H1 (cell line): ENCODE measurements around the gene VOPP1. TPM values are rescaled to one million over a fixed set of nuclear protein-coding genes. Genes with fewer than 3 reads are reported as not detected.

Experiments used
- CTCF ChIA-PET: fragments of 300-600 bp; sonication (Branson Sonifier 250); formaldehyde crosslinking; loops from one replicate; lab custom pipeline; 2021; ENCODE audit not compliant: partially characterized antibody; lab: Charles Lee
- POLR2A ChIA-PET: fragments of 300-600 bp; sonication (Branson Sonifier 250); formaldehyde crosslinking; loops from one replicate; lab custom pipeline; 2021; ENCODE audit warnings: inconsistent platforms; ENCODE audit not compliant: partially characterized antibody; lab: Charles Lee
- DNase-seq, 2 experiments: peaks; one replicate each; pipeline versions ENCODE4 v3.0.0 to v3.0.0-alpha.2; 2010 to 2022; ENCODE audit warnings: low spot score in 2 of 2, low read depth in 1 of 2, mixed read lengths in 1 of 2
- FAIRE-seq: peaks from 2 replicates; lab custom pipeline; 2011; peaks lifted over from hg19 to GRCh38; lab: Jason Lieb, UNC
- H2AFZ ChIP-seq: 2 replicates; pipeline ENCODE4 v1.8.1; 2012; ENCODE audit warnings: low read length, inconsistent platforms
- H2AK5ac ChIP-seq: 2 replicates; pipeline ENCODE4 v1.6.1; 2013; ENCODE audit warnings: low read depth, low read length
- H2BK120ac ChIP-seq: replicated peaks from 2 replicates; pipeline ENCODE3; 2013; ENCODE audit warnings: low read depth, low read length, inconsistent platforms
- H2BK12ac ChIP-seq: 2 replicates; pipeline ENCODE4 v1.6.1; 2013; ENCODE audit warnings: low read depth, low read length
- H2BK15ac ChIP-seq: 2 replicates; pipeline ENCODE4 v1.6.1; 2013; ENCODE audit warnings: low read length
- H2BK20ac ChIP-seq: 2 replicates; pipeline ENCODE4 v1.6.1; 2013; ENCODE audit warnings: low read length
- H2BK5ac ChIP-seq: 2 replicates; pipeline ENCODE4 v1.6.1; 2013; ENCODE audit warnings: low read depth, low read length
- H3K14ac ChIP-seq: 2 replicates; pipeline ENCODE4 v1.6.1; 2013; ENCODE audit warnings: inconsistent platforms; ENCODE audit not compliant: insufficient read length
- H3K18ac ChIP-seq: 2 replicates; pipeline ENCODE4 v1.6.1; 2013; ENCODE audit warnings: low read length; ENCODE audit errors: extremely low read depth
- H3K23ac ChIP-seq: 2 replicates; pipeline ENCODE4 v1.6.1; 2013; ENCODE audit warnings: inconsistent platforms; ENCODE audit not compliant: insufficient read length
- H3K23me2 ChIP-seq: 2 replicates; pipeline ENCODE4 v1.6.1; 2013; ENCODE audit warnings: low read depth, low read length
- H3K27ac ChIP-seq: 2 replicates; pipeline ENCODE4 v1.6.1; 2011; ENCODE audit warnings: low read depth, low read length, inconsistent platforms
- H3K27me3 ChIP-seq, 4 experiments: replicated peaks in 1 of 4; 1 replicate in 1 of 4; 2 replicates in 3 of 4; pipeline versions ENCODE4 v1.6.1 to v1.8.1; 2011 to 2013; ENCODE audit warnings: low read length in 3 of 4, mild to moderate bottlenecking in 3 of 4, inconsistent platforms in 2 of 4, mixed read lengths in 2 of 4, moderate library complexity in 1 of 4; ENCODE audit not compliant: control insufficient read depth in 3 of 4, insufficient read depth in 3 of 4; ENCODE audit errors: extremely low read depth in 1 of 4
- H3K36me3 ChIP-seq, 4 experiments: 2 replicates each; pipeline versions ENCODE4 v1.6.1 to v1.8.1; 2011 to 2013; ENCODE audit warnings: mild to moderate bottlenecking in 4 of 4, low read length in 3 of 4, moderate library complexity in 2 of 4, control low read depth in 1 of 4, inconsistent platforms in 1 of 4; ENCODE audit not compliant: insufficient read depth in 4 of 4, control insufficient read depth in 2 of 4
- H3K4ac ChIP-seq: replicated peaks from 2 replicates; pipeline ENCODE3; 2013; ENCODE audit warnings: low read length, low read depth, mixed read lengths, inconsistent platforms; ENCODE audit not compliant: insufficient read length
- H3K4me1 ChIP-seq, 4 experiments: replicated peaks in 1 of 4; 1 replicate in 1 of 4; 2 replicates in 3 of 4; pipeline versions ENCODE4 v1.6.1 to v1.8.1; 2011 to 2013; ENCODE audit warnings: low read length in 3 of 4, inconsistent platforms in 2 of 4, mixed read lengths in 1 of 4; ENCODE audit not compliant: insufficient read depth in 4 of 4, control insufficient read depth in 3 of 4
- H3K4me2 ChIP-seq, 2 experiments: 2 replicates each; pipeline versions ENCODE4 v1.6.1 to v1.8.1; 2011 to 2013; ENCODE audit warnings: low read depth in 2 of 2, low read length in 2 of 2, control low read depth in 1 of 2, inconsistent platforms in 1 of 2, mild to moderate bottlenecking in 1 of 2; ENCODE audit not compliant: insufficient read depth in 1 of 2
- H3K4me3 ChIP-seq, 4 experiments: fragments of 200-600, 300-600 bp in 1 of 4; sonication (generic), shearing (Covaris generic), sonication (Bioruptor Twin) in 1 of 4; 2 replicates each; pipeline versions ENCODE4 v1.5.1 to v1.8.1; 2011 to 2016; ENCODE audit warnings: low read length in 4 of 4, low read depth in 3 of 4, control low read depth in 2 of 4, inconsistent platforms in 2 of 4, mild to moderate bottlenecking in 2 of 4, mixed read lengths in 1 of 4, moderate library complexity in 1 of 4; ENCODE audit not compliant: insufficient read depth in 2 of 4; ENCODE audit errors: extremely low read depth in 1 of 4
- H3K56ac ChIP-seq: replicated peaks from 2 replicates; pipeline ENCODE3; 2013; ENCODE audit warnings: low read depth, mild to moderate bottlenecking, mixed read lengths, low read length, inconsistent platforms; ENCODE audit not compliant: insufficient read length
- H3K79me1 ChIP-seq: 2 replicates; pipeline ENCODE4 v1.6.1; 2013; ENCODE audit warnings: low read depth, low read length, control low read depth
- H3K79me2 ChIP-seq, 2 experiments: 2 replicates each; pipeline versions ENCODE4 v1.6.1 to v1.8.1; 2012 to 2013; ENCODE audit warnings: low read length in 2 of 2, mild to moderate bottlenecking in 2 of 2, inconsistent platforms in 1 of 2; ENCODE audit not compliant: insufficient read depth in 2 of 2, control insufficient read depth in 1 of 2
- H3K9ac ChIP-seq, 4 experiments: replicated peaks in 1 of 4; 1 replicate in 1 of 4; 2 replicates in 3 of 4; pipeline versions ENCODE4 v1.6.1 to v1.8.1; 2011 to 2013; ENCODE audit warnings: low read depth in 3 of 4, low read length in 3 of 4, control low read depth in 2 of 4, mild to moderate bottlenecking in 2 of 4, moderate library complexity in 2 of 4, inconsistent platforms in 1 of 4; ENCODE audit errors: extremely low read depth in 1 of 4
- H3K9me3 ChIP-seq, 2 experiments: 2 replicates each; pipeline versions ENCODE4 v1.6.1 to v1.8.1; 2012 to 2013; ENCODE audit warnings: mild to moderate bottlenecking in 2 of 2, moderate library complexity in 2 of 2, control low read depth in 1 of 2, inconsistent platforms in 1 of 2, low read depth in 1 of 2, low read length in 1 of 2, mixed read lengths in 1 of 2; ENCODE audit not compliant: insufficient read depth in 2 of 2
- H4K20me1 ChIP-seq, 2 experiments: replicated peaks in 1 of 2; 2 replicates each; pipeline versions ENCODE3 to v1.8.1; 2011 to 2013; ENCODE audit warnings: inconsistent platforms in 2 of 2, low read length in 2 of 2, mild to moderate bottlenecking in 1 of 2; ENCODE audit not compliant: insufficient read depth in 2 of 2, control insufficient read depth in 1 of 2
- H4K5ac ChIP-seq: 2 replicates; pipeline ENCODE4 v1.6.1; 2013; ENCODE audit warnings: low read length, low read depth, mixed read lengths, inconsistent platforms; ENCODE audit not compliant: insufficient read length
- H4K8ac ChIP-seq: 2 replicates; pipeline ENCODE4 v1.8.0; 2013; ENCODE audit warnings: mild to moderate bottlenecking, moderate library complexity, low read length, inconsistent platforms; ENCODE audit not compliant: insufficient read depth; ENCODE audit errors: extremely low read depth
- H4K91ac ChIP-seq: replicated peaks from 2 replicates; pipeline ENCODE3; 2013; ENCODE audit warnings: low read length, mixed read lengths, inconsistent platforms; ENCODE audit not compliant: insufficient read length
- BACH1 ChIP-seq: IDR thresholded peaks from 2 replicates; pipeline ENCODE4 v1.6.1; 2012; ENCODE audit warnings: low read length, improper control_type of control experiment
- CEBPB ChIP-seq: IDR thresholded peaks from 2 replicates; pipeline ENCODE4 v1.6.1; 2012; ENCODE audit warnings: low read depth, low read length
- CHD1 ChIP-seq: IDR thresholded peaks from 2 replicates; pipeline ENCODE4 v1.6.1; 2012; ENCODE audit warnings: low read depth, low read length, improper control_type of control experiment
- CREB1 ChIP-seq: IDR thresholded peaks from 2 replicates; pipeline ENCODE4 v1.6.1; 2012; ENCODE audit warnings: inconsistent platforms
- EZH2 ChIP-seq: fragments of 200-600 bp; sonication (generic); IDR thresholded peaks from 2 replicates; pipeline ENCODE4 v1.7.1; 2012; ENCODE audit warnings: low read depth, mild to moderate bottlenecking, moderate library complexity, low read length, inconsistent platforms; ENCODE audit not compliant: severe bottlenecking
- JUND ChIP-seq: IDR thresholded peaks from 2 replicates; pipeline ENCODE4 v1.6.1; 2011; ENCODE audit warnings: mild to moderate bottlenecking, improper control_type of control experiment, low read length
- KDM1A ChIP-seq: fragments of 200-600, 300-600 bp; sonication (generic); IDR thresholded peaks from 2 replicates; pipeline ENCODE4 v1.7.1; 2016; ENCODE audit warnings: mild to moderate bottlenecking, low read length, borderline replicate concordance
- POLR2A ChIP-seq, 2 experiments: IDR thresholded peaks; 1 replicate in 1 of 2; 2 replicates in 1 of 2; pipeline ENCODE4 v1.6.1; 2011; ENCODE audit warnings: low read depth in 2 of 2, low read length in 2 of 2, mild to moderate bottlenecking in 2 of 2; ENCODE audit errors: control extremely low read depth in 1 of 2
- TAF1 ChIP-seq: IDR thresholded peaks from 2 replicates; pipeline ENCODE4 v1.6.1; 2011; ENCODE audit warnings: mild to moderate bottlenecking, low read depth, low read length
- TAF7 ChIP-seq: optimal IDR thresholded peaks from 2 replicates; pipeline ENCODE3; 2011; ENCODE audit warnings: low read depth, mild to moderate bottlenecking, inconsistent platforms, low read length, moderate library complexity, borderline replicate concordance
- WGBS, 2 experiments: shearing (Covaris generic) in 1 of 2; methylation state at CpG; one replicate each; pipeline versions ENCODE4 v1.1.6 to v1.1.7; 2013 to 2015; ENCODE audit warnings: low lambda C conversion rate in 2 of 2, mixed read lengths in 2 of 2, inconsistent platforms in 1 of 2, low coverage in 1 of 2, missing lambda C conversion rate in 1 of 2; ENCODE audit not compliant: insufficient replicate concordance in 2 of 2, insufficient coverage in 1 of 2, insufficient read length in 1 of 2; ENCODE audit errors: extremely low coverage in 1 of 2, missing lambda C conversion rate in 1 of 2; 5-methylcytosine and 5-hydroxymethylcytosine counted together
- polyA plus RNA-seq, 7 experiments: library from polyadenylated mRNA; depleted of rRNA in 3 of 7; stranded (reverse) in 5 of 7; unstranded in 2 of 7; fragments of >200 nt in 5 of 7; fragments of 200-250 nt in 2 of 7; gene quantifications; 1 replicate in 5 of 7; 2 replicates in 1 of 7; 4 replicates in 1 of 7; pipeline versions ENCODE4 v1.2.1 to v1.2.3, GENCODE V29; 2011 to 2013; ENCODE audit warnings: missing spikeins in 2 of 7, mixed read lengths in 2 of 7
- total RNA-seq: library from RNA; stranded (reverse); fragmentation: NEBNext Ultra II Directional; extraction: Animal tissue kit (Norgen Biotek cat#: 25700); gene quantifications from 2 replicates; pipeline ENCODE4 v1.2.1, GENCODE V29; 2021
- TF ChIP-seq, protein P1 (sequence below): IDR thresholded peaks from 2 replicates; pipeline ENCODE4 v1.6.1; 2012; ENCODE audit warnings: low read length, inconsistent platforms
- TF ChIP-seq, protein P2 (sequence below): IDR thresholded peaks from 2 replicates; pipeline ENCODE4 v1.6.1; 2012; ENCODE audit warnings: inconsistent platforms
- TF ChIP-seq, protein P3 (sequence below): IDR thresholded peaks from 2 replicates; pipeline ENCODE4 v1.6.1; 2011; ENCODE audit warnings: low read depth, mild to moderate bottlenecking, low read length; ENCODE audit not compliant: insufficient read depth

Gene VOPP1
- total and polyA plus RNA-seq, 2 of the 8 experiments (the other 6 are each of a cell fraction or from before 2014, with no cell fraction given), result 44.7 to 83.0 TPM

DNA sequence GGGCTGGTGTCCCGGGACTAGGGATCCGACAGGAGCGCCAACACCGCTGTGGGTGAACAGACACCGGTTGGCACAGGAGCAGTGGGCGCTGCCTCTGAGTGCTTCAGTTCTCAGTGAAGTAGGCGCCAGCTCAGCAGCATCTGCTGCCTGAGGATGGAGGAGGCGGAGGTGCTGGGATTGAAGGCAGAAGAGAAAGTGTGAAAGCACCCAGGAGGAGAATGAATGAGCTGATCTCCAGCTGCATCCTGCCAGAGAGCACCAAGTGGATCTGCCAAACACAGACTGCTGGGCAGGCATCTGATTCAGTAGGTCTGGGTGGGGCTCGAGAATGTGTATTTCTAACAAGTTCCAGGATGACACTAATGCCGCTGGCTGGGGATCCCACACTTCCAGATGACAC is 132.7 kb downstream of the VOPP1 start:
- Histone ChIP-seq H3K79me1 (no peaks in the 10 kb centered on the region), H2BK120ac (no peak overlapping the region), H3K23me2 (no peaks in the 10 kb centered on the region), H3K4me1 (no peaks in the 10 kb centered on the region; a peak in 1 of 7 replicates), H3K27me3 (no peaks in the 10 kb centered on the region; a peak in 1 of 7 replicates), H3K23ac (no peak overlapping the region), H3K9ac (no peak overlapping the region), H2AK5ac (no peak overlapping the region), H2AFZ (no peak overlapping the region), H2BK12ac (no peak overlapping the region), H3K4me2 (no peak overlapping the region), H3K14ac (no peak overlapping the region), H2BK20ac (no peak overlapping the region), H3K79me2 (no peaks in the 10 kb centered on the region), H4K20me1 (no peaks in the 10 kb centered on the region), H3K9me3 (no peaks in the 10 kb centered on the region), H3K18ac (no peak overlapping the region; the same call in 1 of the 2 replicates), H3K36me3 (no peaks in the 10 kb centered on the region), H3K4me3 (no peak overlapping the region), H4K8ac (no peak overlapping the region), H4K91ac (no peak overlapping the region), H2BK5ac (no peak overlapping the region), H3K56ac (no peak overlapping the region), H2BK15ac (no peak overlapping the region), H3K27ac (no peak overlapping the region), H4K5ac (no peak overlapping the region), H3K4ac (no peak overlapping the region)
- POLR2A ChIA-PET, result no interaction called here
- CTCF ChIA-PET, result interaction anchor here (0.8 to 1.0 kb wide), 4 partner anchors 59 to 160 kb away, joined by 3 to 4 read pairs (median 4); no protein-coding TSS in a partner anchor
- no peak for FAIRE-seq
- TF ChIP-seq, protein P1, sequence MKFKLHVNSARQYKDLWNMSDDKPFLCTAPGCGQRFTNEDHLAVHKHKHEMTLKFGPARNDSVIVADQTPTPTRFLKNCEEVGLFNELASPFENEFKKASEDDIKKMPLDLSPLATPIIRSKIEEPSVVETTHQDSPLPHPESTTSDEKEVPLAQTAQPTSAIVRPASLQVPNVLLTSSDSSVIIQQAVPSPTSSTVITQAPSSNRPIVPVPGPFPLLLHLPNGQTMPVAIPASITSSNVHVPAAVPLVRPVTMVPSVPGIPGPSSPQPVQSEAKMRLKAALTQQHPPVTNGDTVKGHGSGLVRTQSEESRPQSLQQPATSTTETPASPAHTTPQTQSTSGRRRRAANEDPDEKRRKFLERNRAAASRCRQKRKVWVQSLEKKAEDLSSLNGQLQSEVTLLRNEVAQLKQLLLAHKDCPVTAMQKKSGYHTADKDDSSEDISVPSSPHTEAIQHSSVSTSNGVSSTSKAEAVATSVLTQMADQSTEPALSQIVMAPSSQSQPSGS, result no peak
- TF ChIP-seq CHD1 (no peak), KDM1A (no peak), TAF7 (no peak), EZH2 (no peak), BACH1 (no peak), JUND (no peak), CREB1 (no peak), CEBPB (no peak), POLR2A (IDR thresholded peaks at IDR 0.05; ENCODE audit: control extremely low read depth in 1 of 2, low read depth in 2 of 2, low read length in 2 of 2) (no peak), TAF1 (no peak)
- TF ChIP-seq, protein P2, sequence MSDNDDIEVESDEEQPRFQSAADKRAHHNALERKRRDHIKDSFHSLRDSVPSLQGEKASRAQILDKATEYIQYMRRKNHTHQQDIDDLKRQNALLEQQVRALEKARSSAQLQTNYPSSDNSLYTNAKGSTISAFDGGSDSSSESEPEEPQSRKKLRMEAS, result no peak
- TF ChIP-seq, protein P3, sequence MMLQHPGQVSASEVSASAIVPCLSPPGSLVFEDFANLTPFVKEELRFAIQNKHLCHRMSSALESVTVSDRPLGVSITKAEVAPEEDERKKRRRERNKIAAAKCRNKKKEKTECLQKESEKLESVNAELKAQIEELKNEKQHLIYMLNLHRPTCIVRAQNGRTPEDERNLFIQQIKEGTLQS, result no peak
- WGBS, 2 experiments, result 92% methylated on average over 10 of the region's 10 CpGs; no CpG with 5 or more reads in 1 of the 2 experiments
- no peak for DNase-seq
